ENCODE results near the gene CLIC6.

- no peak for TF ChIP-seq CBX2 (IDR thresholded peaks at IDR 0.05; ENCODE audit: borderline replicate concordance, low read depth)
- no peak for TF ChIP-seq POLR2A (IDR thresholded peaks at IDR 0.05; ENCODE audit: low read length)
Measured at GRCh38 chr21:34695434-34695833, 26.6 kb downstream of the CLIC6 start.
